ENCODE data around the gene TAGLN. TPM values are rescaled to one million over a fixed set of nuclear protein-coding genes. Genes with fewer than 3 reads are reported as not detected.

The TAGLN gene
- total RNA-seq, 1 experiment from 2014 or later = 409 TPM

GRCh38 chr11:117230999-117231841 lies 32.0 kb downstream of the TAGLN start:
- no peak for DNase-seq (ENCODE audit: low read depth)

GRCh38 chr11:117231842-117232091 lies 32.6 kb downstream of the TAGLN start, which contains the start of gene PCSK7:
PCSK7 (minus strand) TSS chr11:117232073; CDS start chr11:117229844, 2,229 bp downstream.
- DNase-seq (ENCODE audit: low read depth) = peak; percentile 68

GRCh38 chr11:117232092-117232878 lies 33.1 kb downstream of the TAGLN start, which contains the start of gene RNF214:
RNF214 (plus strand) TSS chr11:117232671; CDS start chr11:117234273, 1,602 bp downstream.
- peak; percentile 69 for DNase-seq (ENCODE audit: low read depth)

- DNase-seq (ENCODE audit: low read depth) = no peak
These were observed 33.8 kb downstream of the TAGLN start for GRCh38 chr11:117232911-117233409.

GRCh38 chr11:117238221-117238620 lies 39.1 kb downstream of the TAGLN start:
- no peak for DNase-seq (ENCODE audit: low read depth)

- peak; percentile 97 for DNase-seq (ENCODE audit: low read depth)
These were observed 40.1 kb downstream of the TAGLN start for GRCh38 chr11:117239295-117239694.

GRCh38 chr11:117248341-117248740 lies 49.2 kb downstream of the TAGLN start:
- no peak for DNase-seq (ENCODE audit: low read depth)

GRCh38 chr11:117249571-117249970 lies 50.4 kb downstream of the TAGLN start:
- DNase-seq (ENCODE audit: low read depth) = no peak

- DNase-seq (ENCODE audit: low read depth) = no peak
These were observed 52.3 kb downstream of the TAGLN start for GRCh38 chr11:117251506-117251905.

GRCh38 chr11:117255966-117256365 lies 56.8 kb downstream of the TAGLN start:
- DNase-seq (ENCODE audit: low read depth) = no peak

GRCh38 chr11:117256573-117256972 lies 57.4 kb downstream of the TAGLN start:
- peak; percentile 65 for DNase-seq (ENCODE audit: low read depth)

Other genes with a start within 250 kb of the TAGLN start
- gene SIK3, start 100.9 kb upstream of the TAGLN start, total RNA-seq (2014; rRNA removed; shearing (Covaris generic)) = 9.6 and 11.0 TPM in 2 replicates
- gene PAFAH1B2, start 55.1 kb upstream of the TAGLN start, total RNA-seq (2014; rRNA removed; shearing (Covaris generic)) = 104 and 152 TPM in 2 replicates
- gene SIDT2, start 20.6 kb upstream of the TAGLN start, total RNA-seq (2014; rRNA removed; shearing (Covaris generic)) = 13.6 and 20.1 TPM in 2 replicates
- gene PCSK7, start 32.7 kb downstream of the TAGLN start, total RNA-seq (2014; rRNA removed; shearing (Covaris generic)) = 32.0 and 33.6 TPM in 2 replicates
- gene RNF214, start 33.3 kb downstream of the TAGLN start, total RNA-seq (2014; rRNA removed; shearing (Covaris generic)) = 7.8 and 7.9 TPM in 2 replicates
- gene BACE1-AS, start 92.0 kb downstream of the TAGLN start, total RNA-seq (2014; rRNA removed; shearing (Covaris generic)) = 0.39 and 2.3 TPM in 2 replicates
- gene BACE1, start 116.9 kb downstream of the TAGLN start, total RNA-seq (2014; rRNA removed; shearing (Covaris generic)) = 40.9 and 43.3 TPM in 2 replicates
- 8.4 and 20.6 TPM in 2 replicates for gene CEP164, start 128.5 kb downstream of the TAGLN start, total RNA-seq (2014; rRNA removed; shearing (Covaris generic))